Fibroblast of skin of back (primary cell): ENCODE results near the gene PLPP2.
"Not testable (repeated sequence)": the region's sequence is repeated elsewhere in the genome, so short reads cannot be mapped to it uniquely, and the experiment has no call there.

ENCODE experiments used
- DNase-seq: peaks from one replicate; pipeline ENCODE4 v3.0.0-alpha.2; 2013

PLPP2 gene

DNA sequence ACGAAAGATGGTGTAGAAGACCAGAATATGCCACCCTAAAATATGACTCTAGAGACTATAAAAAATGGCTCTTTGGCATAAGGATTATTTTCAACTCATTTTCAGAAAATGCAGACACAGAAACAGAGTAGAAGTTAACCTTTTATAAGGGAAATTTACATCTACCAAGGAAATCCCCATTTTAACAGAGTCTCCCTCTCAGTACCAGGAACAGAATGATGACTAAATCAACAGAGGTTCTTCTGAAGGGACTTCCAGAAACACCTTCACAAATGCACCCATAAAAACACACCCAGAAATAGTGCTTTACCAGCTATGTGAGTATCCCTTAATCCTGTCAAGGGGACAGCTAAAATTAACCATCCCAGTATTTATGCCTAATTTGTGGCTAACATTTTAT, 29.1 kb downstream of the PLPP2 start:
- DNase-seq: no peak

DNA sequence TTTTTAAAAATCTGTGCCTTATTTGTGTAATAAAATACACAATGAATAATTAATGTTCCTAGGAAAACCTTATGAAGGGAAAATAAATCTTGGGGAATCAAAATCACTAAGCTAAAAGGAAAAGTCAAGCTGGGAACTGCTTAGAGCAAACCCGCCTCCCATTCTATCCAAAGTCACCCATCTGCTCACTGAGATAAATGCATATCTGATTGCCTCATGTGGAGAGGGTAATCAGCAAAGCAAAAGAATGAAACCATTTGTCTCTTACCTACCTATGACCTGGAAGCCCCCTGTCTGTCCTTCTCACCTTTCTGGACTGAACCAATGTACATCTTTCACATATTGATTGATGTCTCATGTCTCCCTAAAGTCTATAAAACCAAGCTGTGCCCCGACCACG, 34.4 kb downstream of the PLPP2 start:
- not testable (repeated sequence) for DNase-seq

DNA sequence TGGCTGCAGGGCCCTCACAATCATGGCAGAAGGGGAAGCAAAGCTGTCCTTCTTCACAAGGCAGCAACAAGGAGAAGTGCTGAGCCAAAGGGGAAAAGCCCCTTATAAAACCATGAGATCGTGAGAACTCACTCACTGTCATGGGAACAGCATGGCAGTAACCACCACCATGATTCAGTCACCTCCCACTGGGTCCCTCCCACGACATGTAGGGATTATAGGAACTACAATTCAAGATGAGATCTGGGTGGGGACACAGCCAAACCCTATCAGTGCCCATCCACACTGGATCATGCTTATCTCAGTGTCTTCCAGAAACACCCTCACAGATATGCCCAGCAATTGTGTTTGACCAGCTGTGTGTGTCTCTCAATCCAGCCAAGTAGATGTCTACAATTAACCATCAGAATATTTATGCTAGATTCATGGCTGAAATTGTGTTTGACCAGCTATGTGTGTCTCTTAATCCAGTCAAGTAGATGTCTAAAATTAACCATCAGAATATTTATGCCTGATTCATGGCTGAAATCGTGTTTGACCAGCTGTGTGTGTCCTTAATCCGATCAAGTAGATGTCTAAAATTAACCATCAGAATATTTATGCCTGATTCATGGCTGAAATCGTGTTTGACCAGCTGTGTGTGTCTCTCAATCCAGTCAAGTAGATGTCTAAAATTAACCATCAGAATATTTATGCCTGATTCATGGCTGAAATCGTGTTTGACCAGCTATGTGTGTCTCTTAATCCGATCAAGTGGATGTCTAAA, 38.6 kb downstream of the PLPP2 start:
- not testable (repeated sequence) for DNase-seq

DNA sequence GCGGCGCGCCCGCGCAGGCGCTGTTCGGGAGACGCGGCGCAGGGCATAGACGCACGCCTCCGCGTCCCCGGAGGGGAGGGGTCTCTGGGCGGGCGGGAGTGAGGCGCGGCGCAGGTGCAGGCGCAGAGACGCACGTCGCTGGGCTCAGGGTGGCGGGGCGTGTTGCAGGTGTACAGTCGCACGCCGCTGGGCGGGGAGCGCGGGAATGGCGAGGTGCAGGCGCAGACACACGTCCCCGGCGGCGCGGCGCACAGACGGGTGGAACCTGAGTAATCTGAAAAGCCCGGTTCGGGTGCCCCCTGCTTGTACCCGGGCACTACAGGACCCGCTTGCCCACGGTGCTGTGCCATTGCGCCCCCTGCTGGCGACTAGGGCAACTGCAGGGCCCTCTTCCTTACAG, 44.7 kb downstream of the PLPP2 start:
- DNase-seq: no peak

DNA sequence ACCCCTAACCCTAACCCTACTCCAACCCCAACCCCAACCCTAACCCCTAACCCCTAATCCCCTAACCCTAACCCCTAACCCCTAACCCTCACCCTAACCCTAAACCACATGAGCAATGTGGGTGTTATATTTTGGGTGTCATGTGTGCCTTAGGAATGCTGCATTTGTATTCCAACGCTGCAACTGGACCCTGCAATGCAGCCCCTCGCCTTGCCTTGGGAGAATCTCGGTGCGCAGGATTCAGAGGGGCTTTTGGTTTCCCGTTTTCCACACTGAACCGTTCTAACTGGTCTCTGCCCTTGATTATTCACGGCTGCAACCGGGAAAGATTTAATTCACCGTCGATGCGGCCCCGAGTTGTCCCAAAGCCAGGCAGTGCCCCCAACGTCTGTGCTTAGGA, 45.3 kb downstream of the PLPP2 start:
- DNase-seq: not testable (repeated sequence)

DNA sequence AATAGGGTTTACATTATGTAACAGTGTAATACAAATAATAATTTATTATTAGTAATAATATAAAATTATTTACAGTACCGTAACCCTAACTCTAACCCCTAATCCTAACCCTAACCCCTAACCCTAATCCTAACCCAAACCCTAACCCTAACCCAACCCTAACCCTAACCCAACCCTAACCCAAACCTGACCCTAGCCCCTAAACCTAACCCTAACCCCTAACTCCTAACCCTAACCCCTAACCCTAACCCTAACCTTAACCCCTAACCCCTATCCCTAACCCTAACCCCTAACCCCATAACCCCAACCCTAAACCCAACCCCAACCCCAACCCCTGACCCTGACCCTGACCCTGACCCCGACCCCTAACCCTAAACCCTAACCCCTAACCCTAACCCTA, 45.7 kb downstream of the PLPP2 start:
- DNase-seq: no peak
